ENCODE results near the gene IGFBP1. TPM values are rescaled to one million over a fixed set of nuclear protein-coding genes. Genes with fewer than 3 reads are reported as not detected.

Gene IGFBP1
- total and polyA plus RNA-seq, 2 of the 13 experiments (the other 11 are each of a cell fraction or from before 2014, with no cell fraction given): 5.4 to 885 TPM

- TF ChIP-seq NFKBIZ (CRISPR knock-in tag; IDR thresholded peaks at IDR 0.05) (peak; percentile 79; the same call in 1 of the 2 replicates), CBX1 (IDR thresholded peaks at IDR 0.05; ENCODE audit: low read depth) (peak; percentile 99), ZFX (CRISPR knock-in tag; IDR thresholded peaks at IDR 0.05; ENCODE audit: low read depth) (peak; percentile 97), ZNF598 (CRISPR knock-in tag; IDR thresholded peaks at IDR 0.05; ENCODE audit: borderline replicate concordance) (peak; percentile 65; the same call in 1 of the 2 replicates), KLF9 (CRISPR knock-in tag; IDR thresholded peaks at IDR 0.05; ENCODE audit: low read depth) (no peak), ZNF589 (CRISPR knock-in tag; conservative IDR thresholded peaks at IDR 0.05) (peak; percentile 98), SMAD9 (CRISPR knock-in tag; IDR thresholded peaks at IDR 0.05) (peak; percentile 89; the same call in 1 of the 2 replicates), ZKSCAN1 (IDR thresholded peaks at IDR 0.05; ENCODE audit: low read length) (no peak), ZNF180 (CRISPR knock-in tag; IDR thresholded peaks at IDR 0.05; ENCODE audit: borderline replicate concordance, low read depth) (no peak), ZSCAN30 (CRISPR knock-in tag; IDR thresholded peaks at IDR 0.05) (peak; percentile 65; the same call in 1 of the 2 replicates), BHLHE40 (IDR thresholded peaks at IDR 0.05; ENCODE audit: low read length) (no peak), NR1H2 (CRISPR knock-in tag; IDR thresholded peaks at IDR 0.05; ENCODE audit: borderline replicate concordance, low read depth) (no peak; the same call in 1 of the 2 replicates), CREM (IDR thresholded peaks at IDR 0.05) (peak; percentile 74), CREM (CRISPR knock-in tag; IDR thresholded peaks at IDR 0.05) (no peak), KLF16 (CRISPR knock-in tag; IDR thresholded peaks at IDR 0.05) (peak in 1 of 2 experiments; percentile 81; a peak in 2 of 4 replicates), ZFP82 (CRISPR knock-in tag; IDR thresholded peaks at IDR 0.05; ENCODE audit: borderline replicate concordance) (peak; percentile 92), SMAD1 (CRISPR knock-in tag; IDR thresholded peaks at IDR 0.05; ENCODE audit: borderline replicate concordance, low read depth) (peak; percentile 84), ZNF382 (CRISPR knock-in tag; IDR thresholded peaks at IDR 0.05; ENCODE audit: borderline replicate concordance) (no peak), ARID2 (CRISPR knock-in tag; IDR thresholded peaks at IDR 0.05; ENCODE audit: borderline replicate concordance) (peak; percentile 17; the same call in 1 of the 2 replicates), RFX5 (IDR thresholded peaks at IDR 0.05; ENCODE audit: low read depth, low read length) (no peak)
- TF ChIP-seq, protein P1, sequence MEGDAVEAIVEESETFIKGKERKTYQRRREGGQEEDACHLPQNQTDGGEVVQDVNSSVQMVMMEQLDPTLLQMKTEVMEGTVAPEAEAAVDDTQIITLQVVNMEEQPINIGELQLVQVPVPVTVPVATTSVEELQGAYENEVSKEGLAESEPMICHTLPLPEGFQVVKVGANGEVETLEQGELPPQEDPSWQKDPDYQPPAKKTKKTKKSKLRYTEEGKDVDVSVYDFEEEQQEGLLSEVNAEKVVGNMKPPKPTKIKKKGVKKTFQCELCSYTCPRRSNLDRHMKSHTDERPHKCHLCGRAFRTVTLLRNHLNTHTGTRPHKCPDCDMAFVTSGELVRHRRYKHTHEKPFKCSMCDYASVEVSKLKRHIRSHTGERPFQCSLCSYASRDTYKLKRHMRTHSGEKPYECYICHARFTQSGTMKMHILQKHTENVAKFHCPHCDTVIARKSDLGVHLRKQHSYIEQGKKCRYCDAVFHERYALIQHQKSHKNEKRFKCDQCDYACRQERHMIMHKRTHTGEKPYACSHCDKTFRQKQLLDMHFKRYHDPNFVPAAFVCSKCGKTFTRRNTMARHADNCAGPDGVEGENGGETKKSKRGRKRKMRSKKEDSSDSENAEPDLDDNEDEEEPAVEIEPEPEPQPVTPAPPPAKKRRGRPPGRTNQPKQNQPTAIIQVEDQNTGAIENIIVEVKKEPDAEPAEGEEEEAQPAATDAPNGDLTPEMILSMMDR (CRISPR knock-in tag; IDR thresholded peaks at IDR 0.05): peak; percentile 23
- TF ChIP-seq, protein P2, sequence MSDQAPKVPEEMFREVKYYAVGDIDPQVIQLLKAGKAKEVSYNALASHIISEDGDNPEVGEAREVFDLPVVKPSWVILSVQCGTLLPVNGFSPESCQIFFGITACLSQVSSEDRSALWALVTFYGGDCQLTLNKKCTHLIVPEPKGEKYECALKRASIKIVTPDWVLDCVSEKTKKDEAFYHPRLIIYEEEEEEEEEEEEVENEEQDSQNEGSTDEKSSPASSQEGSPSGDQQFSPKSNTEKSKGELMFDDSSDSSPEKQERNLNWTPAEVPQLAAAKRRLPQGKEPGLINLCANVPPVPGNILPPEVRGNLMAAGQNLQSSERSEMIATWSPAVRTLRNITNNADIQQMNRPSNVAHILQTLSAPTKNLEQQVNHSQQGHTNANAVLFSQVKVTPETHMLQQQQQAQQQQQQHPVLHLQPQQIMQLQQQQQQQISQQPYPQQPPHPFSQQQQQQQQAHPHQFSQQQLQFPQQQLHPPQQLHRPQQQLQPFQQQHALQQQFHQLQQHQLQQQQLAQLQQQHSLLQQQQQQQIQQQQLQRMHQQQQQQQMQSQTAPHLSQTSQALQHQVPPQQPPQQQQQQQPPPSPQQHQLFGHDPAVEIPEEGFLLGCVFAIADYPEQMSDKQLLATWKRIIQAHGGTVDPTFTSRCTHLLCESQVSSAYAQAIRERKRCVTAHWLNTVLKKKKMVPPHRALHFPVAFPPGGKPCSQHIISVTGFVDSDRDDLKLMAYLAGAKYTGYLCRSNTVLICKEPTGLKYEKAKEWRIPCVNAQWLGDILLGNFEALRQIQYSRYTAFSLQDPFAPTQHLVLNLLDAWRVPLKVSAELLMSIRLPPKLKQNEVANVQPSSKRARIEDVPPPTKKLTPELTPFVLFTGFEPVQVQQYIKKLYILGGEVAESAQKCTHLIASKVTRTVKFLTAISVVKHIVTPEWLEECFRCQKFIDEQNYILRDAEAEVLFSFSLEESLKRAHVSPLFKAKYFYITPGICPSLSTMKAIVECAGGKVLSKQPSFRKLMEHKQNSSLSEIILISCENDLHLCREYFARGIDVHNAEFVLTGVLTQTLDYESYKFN (CRISPR knock-in tag; conservative IDR thresholded peaks at IDR 0.05): peak; percentile 86
- TF ChIP-seq, protein P3, sequence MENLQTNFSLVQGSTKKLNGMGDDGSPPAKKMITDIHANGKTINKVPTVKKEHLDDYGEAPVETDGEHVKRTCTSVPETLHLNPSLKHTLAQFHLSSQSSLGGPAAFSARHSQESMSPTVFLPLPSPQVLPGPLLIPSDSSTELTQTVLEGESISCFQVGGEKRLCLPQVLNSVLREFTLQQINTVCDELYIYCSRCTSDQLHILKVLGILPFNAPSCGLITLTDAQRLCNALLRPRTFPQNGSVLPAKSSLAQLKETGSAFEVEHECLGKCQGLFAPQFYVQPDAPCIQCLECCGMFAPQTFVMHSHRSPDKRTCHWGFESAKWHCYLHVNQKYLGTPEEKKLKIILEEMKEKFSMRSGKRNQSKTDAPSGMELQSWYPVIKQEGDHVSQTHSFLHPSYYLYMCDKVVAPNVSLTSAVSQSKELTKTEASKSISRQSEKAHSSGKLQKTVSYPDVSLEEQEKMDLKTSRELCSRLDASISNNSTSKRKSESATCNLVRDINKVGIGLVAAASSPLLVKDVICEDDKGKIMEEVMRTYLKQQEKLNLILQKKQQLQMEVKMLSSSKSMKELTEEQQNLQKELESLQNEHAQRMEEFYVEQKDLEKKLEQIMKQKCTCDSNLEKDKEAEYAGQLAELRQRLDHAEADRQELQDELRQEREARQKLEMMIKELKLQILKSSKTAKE (CRISPR knock-in tag; IDR thresholded peaks at IDR 0.05; ENCODE audit: borderline replicate concordance): peak; percentile 83
Measured at GRCh38 chr7:45888185-45888992, at the start of gene IGFBP1 (continued).

Data from HepG2 (cell line).